SU-DHL-6 (cell line): ENCODE data around the gene DDIT3.

Source experiments
- H2AFZ ChIP-seq: fragments of 200-600 bp; sonication (generic); 2 replicates; pipeline ENCODE4 v1.6.1; 2014; ENCODE audit warnings: low read depth, mild to moderate bottlenecking, moderate library complexity, mixed read lengths, antibody characterized with exemption, low read length; ENCODE audit not compliant: severe bottlenecking
- H3F3A ChIP-seq: fragments of 200-600 bp; shearing (Covaris generic); 2 replicates; pipeline ENCODE4 v1.6.0; 2016; ENCODE audit warnings: antibody characterized with exemption, mild to moderate bottlenecking; ENCODE audit not compliant: insufficient read depth
- H3K27ac ChIP-seq: fragments of 200-600 bp; sonication (generic); 2 replicates; pipeline ENCODE4 v1.5.1; 2016; ENCODE audit warnings: low read depth, mild to moderate bottlenecking, low read length, moderate library complexity, mixed read lengths
- H3K27me3 ChIP-seq: fragments of 200-600 bp; sonication (generic), shearing (Covaris generic); 2 replicates; pipeline ENCODE4 v1.6.0; 2014; ENCODE audit warnings: mild to moderate bottlenecking, low read length
- H3K36me3 ChIP-seq: fragments of 200-600 bp; sonication (generic); 2 replicates; pipeline ENCODE4 v1.6.1; 2014; ENCODE audit warnings: mild to moderate bottlenecking, low read length, mixed read lengths
- H3K4me2 ChIP-seq: fragments of 300-600, 200-600 bp; shearing (Covaris generic), sonication (generic); 2 replicates; pipeline ENCODE4 v1.6.0; 2014; ENCODE audit warnings: low read length, low read depth, mild to moderate bottlenecking; ENCODE audit not compliant: poor library complexity, severe bottlenecking
- H3K4me3 ChIP-seq: fragments of 200-600 bp; sonication (generic); 2 replicates; pipeline ENCODE4 v1.5.1; 2014; ENCODE audit warnings: antibody characterized with exemption, low read length, mild to moderate bottlenecking, mixed read lengths; ENCODE audit not compliant: insufficient read depth, poor library complexity, severe bottlenecking
- H3K79me2 ChIP-seq: fragments of 200-600 bp; sonication (generic); 2 replicates; pipeline ENCODE4 v1.6.1; 2014; ENCODE audit warnings: mild to moderate bottlenecking, low read length, moderate library complexity; ENCODE audit not compliant: insufficient read depth
- H3K9ac ChIP-seq: fragments of 200-600 bp; sonication (generic); 2 replicates; pipeline ENCODE4 v1.7.0; 2014; ENCODE audit warnings: mild to moderate bottlenecking, low read length
- H3K9me2 ChIP-seq: fragments of 200-600 bp; sonication (generic); replicated peaks from 2 replicates; pipeline ENCODE4 v1.6.1; 2014; ENCODE audit warnings: low read length; ENCODE audit not compliant: insufficient read depth
- H3K9me3 ChIP-seq: fragments of 200-600 bp; sonication (generic); 2 replicates; pipeline ENCODE4 v1.6.1; 2014; ENCODE audit warnings: low read length, mixed read lengths; ENCODE audit not compliant: insufficient read depth
- H4K20me1 ChIP-seq: fragments of 200-600 bp; sonication (generic); 2 replicates; pipeline ENCODE4 v1.6.1; 2014; ENCODE audit warnings: low read depth, mild to moderate bottlenecking, antibody characterized with exemption, low read length, moderate library complexity, mixed read lengths
- CTCF ChIP-seq: fragments of 200-600 bp; sonication (generic); IDR thresholded peaks from one replicate; pipeline ENCODE4 v1.5.1; 2017; ENCODE audit warnings: antibody characterized with exemption, mild to moderate bottlenecking, low read length, moderate library complexity; ENCODE audit not compliant: insufficient read depth, poor library complexity, severe bottlenecking
- EZH2phosphoT487 ChIP-seq: fragments of 200-600 bp; sonication (generic), shearing (Covaris generic); conservative IDR thresholded peaks from 2 replicates; pipeline ENCODE4 v1.6.1; 2018; ENCODE audit warnings: mild to moderate bottlenecking, antibody characterized with exemption, low read length, moderate library complexity, mixed read lengths

The DDIT3 gene

GRCh38 chr12:57549203-57549908 is 29.0 kb upstream of the DDIT3 start:
- Histone ChIP-seq H3K9me2 (no peaks in the 10 kb centered on the region), H3K4me2 (peak overlapping the region; percentile 52), H3K9ac (peak overlapping the region; percentile 23; the same call in 1 of the 2 replicates), H3K36me3 (no peaks in the 10 kb centered on the region), H4K20me1 (no peaks in the 10 kb centered on the region), H3K27me3 (no peaks in the 10 kb centered on the region), H3K79me2 (peaks cover 24% of the 10 kb centered on the region; the same call in 1 of the 2 replicates), H3F3A (no peaks in the 10 kb centered on the region), H2AFZ (peak overlapping the region; percentile 47), H3K27ac (no peak overlapping the region), H3K9me3 (no peaks in the 10 kb centered on the region), H3K4me3 (peak overlapping the region; percentile 10)
- no peak for TF ChIP-seq EZH2phosphoT487
- no peak for TF ChIP-seq CTCF

GRCh38 chr12:57548488-57548887 is 28.2 kb upstream of the DDIT3 start:
- Histone ChIP-seq H3K9me2 (no peaks in the 10 kb centered on the region), H3K79me2 (peaks cover 24% of the 10 kb centered on the region; the same call in 1 of the 2 replicates), H3K9me3 (no peaks in the 10 kb centered on the region), H3K27ac (no peak overlapping the region), H3F3A (no peaks in the 10 kb centered on the region), H3K27me3 (no peaks in the 10 kb centered on the region), H2AFZ (no peak overlapping the region), H3K36me3 (no peaks in the 10 kb centered on the region), H3K9ac (no peak overlapping the region), H3K4me3 (no peak overlapping the region), H4K20me1 (no peaks in the 10 kb centered on the region), H3K4me2 (no peak overlapping the region)
- TF ChIP-seq EZH2phosphoT487 (no peak), CTCF (no peak)

DNA sequence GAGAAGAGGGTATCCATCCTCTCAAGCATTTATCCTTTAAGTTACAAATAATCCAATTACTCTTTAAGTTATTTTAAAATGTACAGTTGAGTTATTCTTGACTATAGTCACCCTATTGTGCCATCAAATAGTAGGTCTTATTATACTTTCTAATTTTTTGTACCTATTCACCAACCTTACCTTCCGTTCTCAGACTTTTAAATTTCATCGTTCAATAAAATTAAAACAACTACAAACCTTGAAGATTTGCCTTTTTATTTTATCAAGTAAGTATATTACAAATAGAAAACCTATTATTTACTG is 27.6 kb upstream of the DDIT3 start:
- no peak for TF ChIP-seq EZH2phosphoT487
- no peak for TF ChIP-seq CTCF
- Histone ChIP-seq H3K27me3 (no peaks in the 10 kb centered on the region), H3F3A (no peaks in the 10 kb centered on the region), H4K20me1 (no peaks in the 10 kb centered on the region), H3K4me3 (no peak overlapping the region), H3K36me3 (no peaks in the 10 kb centered on the region), H3K9me3 (no peaks in the 10 kb centered on the region), H2AFZ (no peak overlapping the region), H3K79me2 (peaks cover 24% of the 10 kb centered on the region; the same call in 1 of the 2 replicates), H3K4me2 (no peak overlapping the region), H3K27ac (no peak overlapping the region), H3K9me2 (no peaks in the 10 kb centered on the region), H3K9ac (no peak overlapping the region)
